NCI-H69 (cell line): ENCODE data around the gene MRPL12.
A peak's percentile ranks its signal among the peaks of the same experiment; 100 is the strongest.
"Not testable (repeated sequence)": the region's sequence is repeated elsewhere in the genome, so short reads cannot be mapped to it uniquely, and the experiment has no call there.

Experiments used
- DNase-seq: peaks from one replicate; lab custom pipeline; 2025; lab: John Stamatoyannopoulos, UW

MRPL12 gene

GRCh38 chr17:81716674-81716996, 13.5 kb downstream of the MRPL12 start:
- DNase-seq, result no peak

- DNase-seq, result no peak
Observed at GRCh38 chr17:81717049-81717765, 14.0 kb downstream of the MRPL12 start.

- no peak for DNase-seq
Observed at GRCh38 chr17:81717766-81718089, 14.6 kb downstream of the MRPL12 start.

GRCh38 chr17:81719410-81720266, 16.5 kb downstream of the MRPL12 start:
- DNase-seq, result no peak

GRCh38 chr17:81720267-81721071, 17.3 kb downstream of the MRPL12 start:
- DNase-seq, result no peak

- peak; percentile 38 for DNase-seq
Observed at GRCh38 chr17:81722184-81723120, 19.3 kb downstream of the MRPL12 start.

GRCh38 chr17:81723651-81724209, 20.6 kb downstream of the MRPL12 start:
- DNase-seq, result peak; percentile 53

GRCh38 chr17:81725439-81725838, 22.3 kb downstream of the MRPL12 start:
- no peak for DNase-seq

GRCh38 chr17:81726004-81726403, 22.8 kb downstream of the MRPL12 start:
- DNase-seq, result no peak

- DNase-seq, result peak; percentile 82
Observed at GRCh38 chr17:81727324-81728031, 24.3 kb downstream of the MRPL12 start.

GRCh38 chr17:81733507-81734404, 30.6 kb downstream of the MRPL12 start:
- DNase-seq, result peak; percentile 83

GRCh38 chr17:81734405-81735263, 31.5 kb downstream of the MRPL12 start:
- peak; percentile 66 for DNase-seq

GRCh38 chr17:81735264-81736102, 32.3 kb downstream of the MRPL12 start:
- peak; percentile 79 for DNase-seq

- DNase-seq, result no peak
Observed at GRCh38 chr17:81737947-81738800, 35.0 kb downstream of the MRPL12 start.

GRCh38 chr17:81738801-81739393, 35.7 kb downstream of the MRPL12 start:
- DNase-seq, result no peak

- DNase-seq, result not testable (repeated sequence)
Observed at GRCh38 chr17:81739593-81739992, 36.4 kb downstream of the MRPL12 start.
